ENCODE results near the gene CLDN6. TPM values are rescaled to one million over a fixed set of nuclear protein-coding genes. Genes with fewer than 3 reads are reported as not detected.
A peak's percentile ranks its signal among the peaks of the same experiment; 100 is the strongest.

The CLDN6 gene
- total RNA-seq, 1 experiment from 2014 or later, result 743 TPM

- Histone ChIP-seq H3K27me3 (ENCODE audit: insufficient read depth, low read length) (no peaks in the 10 kb centered on the region), H3K79me1 (ENCODE audit: insufficient read depth, low read depth, low read length, poor library complexity, severe bottlenecking) (no peaks in the 10 kb centered on the region), H2BK12ac (ENCODE audit: insufficient read length, low read depth, low read length) (no peak overlapping the region), H3K18ac (ENCODE audit: insufficient read length, low read depth, low read length) (peak overlapping the region; percentile 89), H3K23me2 (ENCODE audit: insufficient read length, low read depth, low read length, poor library complexity, severe bottlenecking) (peaks cover 19% of the 10 kb centered on the region), H3T11ph (ENCODE audit: low read length) (no peak overlapping the region), H2BK5ac (ENCODE audit: insufficient read length, low read length) (no peak overlapping the region), H3K9ac (ENCODE audit: extremely low read depth, insufficient read length, low read length) (no peak overlapping the region), H4K8ac (replicated peaks; ENCODE audit: insufficient read length, low read depth, low read length) (no peak overlapping the region), H3K4me2 (ENCODE audit: insufficient read depth, insufficient read length, low read length) (peak overlapping the region; percentile 2), H2AFZ (ENCODE audit: low read length) (no peak overlapping the region), H4K5ac (ENCODE audit: insufficient read length, low read depth, low read length) (no peak overlapping the region), H3K79me2 (ENCODE audit: insufficient read depth, low read length) (no peaks in the 10 kb centered on the region), H2BK120ac (ENCODE audit: low read depth, low read length, poor library complexity, severe bottlenecking) (no peak overlapping the region), H4K91ac (ENCODE audit: insufficient read length, low read depth, low read length) (no peak overlapping the region), H3K4ac (ENCODE audit: low read depth, low read length) (no peak overlapping the region), H3K4me1 (ENCODE audit: insufficient read depth, low read length) (peaks cover 11% of the 10 kb centered on the region; the same call in 1 of the 2 replicates), H2BK20ac (ENCODE audit: low read depth, low read length, poor library complexity, severe bottlenecking) (no peak overlapping the region), H2AK5ac (ENCODE audit: insufficient read length, low read length) (no peak overlapping the region), H3K23ac (ENCODE audit: insufficient read length, low read depth, low read length) (no peak overlapping the region), H2BK15ac (ENCODE audit: low read depth, low read length) (no peak overlapping the region), H3K27ac (ENCODE audit: insufficient read length, low read depth, low read length) (peak overlapping the region; percentile 18), H3K56ac (ENCODE audit: insufficient read length, low read depth, low read length) (no peak overlapping the region), H3K9me3 (ENCODE audit: control insufficient read depth, low read depth, low read length) (no peaks in the 10 kb centered on the region), H3K14ac (ENCODE audit: insufficient read depth, low read length) (peak overlapping the region; percentile 63; the same call in 1 of the 2 replicates), H4K20me1 (ENCODE audit: control insufficient read depth, insufficient read depth, insufficient read length) (no peaks in the 10 kb centered on the region)
- peak; percentile 97 for DNase-seq
- peaks cover 5 to 14% (median 10%) of the 10 kb centered on the region in 3 experiments; a peak in 6 of 7 replicates for H3K36me3 Mint-ChIP-seq (ENCODE audit: insufficient read depth in 1 of 3, low read depth in 3 of 3)
- peak overlapping the region; percentile 66 to 79 for H3K4me3 Mint-ChIP-seq
- H3K27me3 Mint-ChIP-seq (ENCODE audit: low read depth), result peaks cover 6% of the 10 kb centered on the region
- no CpG with 5 or more reads among the region's 21 CpGs for WGBS (ENCODE audit: extremely low coverage, insufficient read length, low lambda C conversion rate)
- no peaks in the 10 kb centered on the region for H3K9me3 Mint-ChIP-seq
- no peak for TF ChIP-seq CTCF (conservative IDR thresholded peaks at IDR 0.05)
- H3K4me1 Mint-ChIP-seq, result peaks cover 59 to 85% of the 10 kb centered on the region in 2 experiments
- H3K27ac Mint-ChIP-seq, result peak overlapping the region; percentile 99 to 100 (median 100)
These were observed 8.2 kb downstream of the CLDN6 start for GRCh38 chr16:3009568-3010390.

Measured in H9 (cell line).